T-helper 17 cell (primary cell): ENCODE results near the gene ZBTB38. TPM values are rescaled to one million over a fixed set of nuclear protein-coding genes. Genes with fewer than 3 reads are reported as not detected.

Experiments used
- ATAC-seq: fragments of 150-1000 bp; cut with Tn5 transposase; 2 replicates; pipeline ENCODE4 v1.10.0; 2021; ENCODE audit warnings: mild to moderate bottlenecking, moderate library complexity
- DNase-seq, 3 donors: peaks; one replicate each; pipeline versions ENCODE4 v3.0.0 to v3.0.0-alpha.2; 2020 to 2021
- H3K9me3 ChIP-seq: one replicate; pipeline ENCODE4 v1.7.0; 2013; ENCODE audit warnings: low read length, mild to moderate bottlenecking; ENCODE audit not compliant: control insufficient read depth, poor library complexity, severe bottlenecking
- H3K27ac Mint-ChIP-seq: one replicate; pipeline ENCODE4 v1.8.0; 2022; ENCODE audit warnings: mild to moderate bottlenecking, moderate library complexity, mixed read lengths
- H3K27me3 Mint-ChIP-seq: one replicate; pipeline ENCODE4 v1.8.0; 2022; ENCODE audit warnings: mixed read lengths
- H3K36me3 Mint-ChIP-seq: one replicate; pipeline ENCODE4 v1.8.0; 2022; ENCODE audit warnings: low read depth, mixed read lengths
- H3K4me1 Mint-ChIP-seq: one replicate; pipeline ENCODE4 v1.8.0; 2022; ENCODE audit warnings: mild to moderate bottlenecking, mixed read lengths
- H3K4me3 Mint-ChIP-seq: one replicate; pipeline ENCODE4 v1.8.0; 2022; ENCODE audit warnings: mild to moderate bottlenecking, moderate library complexity, mixed read lengths
- total RNA-seq, 4 donors: library from RNA in 2 of 4; stranded (reverse) in 2 of 4; gene quantifications; one replicate each; pipeline ENCODE4 v1.2.3 and lab custom pipeline; 2022 to 2026

ZBTB38 gene
- total RNA-seq, 2 donors from 2014 or later, result 51.6 to 54.0 TPM

- ATAC-seq (peak; percentile 74), DNase-seq (peak; percentile 22 to 47 (median 27))
- no peaks in the 10 kb centered on the region for H3K9me3 ChIP-seq
- H3K27ac Mint-ChIP-seq, result peak overlapping the region; percentile 98
- peaks cover 6% of the 10 kb centered on the region for H3K36me3 Mint-ChIP-seq
- H3K27me3 Mint-ChIP-seq, result no peaks in the 10 kb centered on the region
- H3K4me3 Mint-ChIP-seq, result peak overlapping the region; percentile 76
- peaks cover 60% of the 10 kb centered on the region for H3K4me1 Mint-ChIP-seq
Observed at GRCh38 chr3:141412087-141412935, 44.0 kb downstream of the ZBTB38 start.

- DNase-seq (no peak), ATAC-seq (no peak)
- H3K4me1 Mint-ChIP-seq, result peaks cover 63% of the 10 kb centered on the region
- no peaks in the 10 kb centered on the region for H3K9me3 ChIP-seq
- no peaks in the 10 kb centered on the region for H3K27me3 Mint-ChIP-seq
- H3K4me3 Mint-ChIP-seq, result peak overlapping the region; percentile 66
- H3K36me3 Mint-ChIP-seq, result peaks cover 8% of the 10 kb centered on the region
- H3K27ac Mint-ChIP-seq, result peak overlapping the region; percentile 98
Observed at GRCh38 chr3:141412936-141413354, 44.6 kb downstream of the ZBTB38 start.

- Mint-ChIP-seq H3K36me3 (peaks cover 11% of the 10 kb centered on the region), H3K4me3 (peak overlapping the region; percentile 66), H3K4me1 (peaks cover 63% of the 10 kb centered on the region), H3K27ac (peak overlapping the region; percentile 98), H3K27me3 (no peaks in the 10 kb centered on the region)
- ATAC-seq, result peak; percentile 38
- no peak for DNase-seq
- H3K9me3 ChIP-seq, result no peaks in the 10 kb centered on the region
Observed at GRCh38 chr3:141413391-141413790, 45.1 kb downstream of the ZBTB38 start.

GRCh38 chr3:141413801-141414689 is 45.7 kb downstream of the ZBTB38 start:
- Mint-ChIP-seq H3K4me3 (peak overlapping the region; percentile 66), H3K36me3 (peaks cover 11% of the 10 kb centered on the region), H3K4me1 (peaks cover 66% of the 10 kb centered on the region), H3K27me3 (no peaks in the 10 kb centered on the region), H3K27ac (peak overlapping the region; percentile 98)
- ATAC-seq (peak; percentile 63), DNase-seq (no peak)
- H3K9me3 ChIP-seq, result no peaks in the 10 kb centered on the region

- Mint-ChIP-seq H3K27me3 (no peaks in the 10 kb centered on the region), H3K36me3 (peaks cover 12% of the 10 kb centered on the region), H3K4me1 (peaks cover 64% of the 10 kb centered on the region), H3K27ac (peak overlapping the region; percentile 98), H3K4me3 (peak overlapping the region; percentile 53)
- DNase-seq (no peak), ATAC-seq (no peak)
- no peaks in the 10 kb centered on the region for H3K9me3 ChIP-seq
Observed at GRCh38 chr3:141414800-141415462, 46.6 kb downstream of the ZBTB38 start.

GRCh38 chr3:141415953-141416352 is 47.6 kb downstream of the ZBTB38 start:
- H3K4me1 Mint-ChIP-seq, result peaks cover 63% of the 10 kb centered on the region
- no peaks in the 10 kb centered on the region for H3K27me3 Mint-ChIP-seq
- H3K4me3 Mint-ChIP-seq, result no peak overlapping the region
- peak overlapping the region; percentile 98 for H3K27ac Mint-ChIP-seq
- H3K36me3 Mint-ChIP-seq, result peaks cover 15% of the 10 kb centered on the region
- no peaks in the 10 kb centered on the region for H3K9me3 ChIP-seq
- ATAC-seq, result no peak
- no peak for DNase-seq

Other genes starting within 250 kb of the ZBTB38 start
- 1 to 10 TPM; 6.1 to 9.0 TPM for gene PXYLP1, start 136.7 kb upstream of the ZBTB38 start, total RNA-seq
- gene RASA2, start 118.5 kb downstream of the ZBTB38 start, total RNA-seq, result 10 to 100 TPM; 56.7 to 57.9 TPM